Dedifferentiated amniotic fluid mesenchymal stem cell (primary cell): ENCODE measurements around the gene ATXN2.
"Not testable (repeated sequence)": the region's sequence is repeated elsewhere in the genome, so short reads cannot be mapped to it uniquely, and the experiment has no call there.

ENCODE experiments used
- DNase-seq: peaks from one replicate; pipeline ENCODE4 v3.0.0-alpha.2; 2016; ENCODE audit errors: extremely low spot score

ATXN2 gene

DNA sequence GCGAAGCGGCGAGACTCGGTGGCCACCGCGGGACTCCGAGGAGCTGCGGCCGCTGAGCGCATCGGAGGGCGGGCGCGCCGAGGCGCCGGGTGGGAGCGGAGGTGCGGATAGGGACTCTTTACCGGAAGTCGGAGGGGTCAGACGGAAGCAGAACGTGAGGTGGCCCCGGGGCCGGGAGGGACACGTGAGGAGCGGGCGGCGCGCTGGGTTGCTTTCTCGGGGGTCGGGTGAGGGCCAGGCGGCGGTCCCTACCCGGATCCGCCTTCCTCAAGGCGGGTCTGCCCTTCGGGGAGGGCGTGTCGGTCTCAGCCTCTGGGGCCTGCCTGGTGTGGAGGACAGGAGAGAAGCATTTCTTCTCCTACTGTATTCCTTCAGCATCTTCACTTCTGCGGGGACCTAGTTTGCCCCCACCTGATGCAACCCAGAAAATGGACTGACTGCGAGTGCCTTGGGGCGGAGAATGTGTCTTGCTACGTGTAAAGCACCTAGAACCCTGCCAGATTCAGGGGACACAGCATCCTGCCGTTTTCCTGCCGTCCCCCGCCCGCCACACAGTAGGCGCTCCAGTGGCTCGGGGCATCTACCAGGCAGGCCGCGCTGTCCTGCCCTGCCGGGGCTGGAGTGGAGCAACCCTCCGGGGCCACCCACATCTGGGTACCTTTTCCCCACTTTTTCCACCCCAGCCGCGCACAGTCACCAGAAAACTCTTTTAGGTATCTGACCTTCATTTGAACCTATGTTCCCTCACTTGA lies 514 bp upstream of the ATXN2 start:
- peak; percentile 88 for DNase-seq

GRCh38 chr12:111597831-111598636 lies 1.1 kb downstream of the ATXN2 start:
- no peak for DNase-seq

- peak; percentile 56 for DNase-seq
These were observed 1.9 kb downstream of the ATXN2 start for GRCh38 chr12:111596985-111597830.

DNA sequence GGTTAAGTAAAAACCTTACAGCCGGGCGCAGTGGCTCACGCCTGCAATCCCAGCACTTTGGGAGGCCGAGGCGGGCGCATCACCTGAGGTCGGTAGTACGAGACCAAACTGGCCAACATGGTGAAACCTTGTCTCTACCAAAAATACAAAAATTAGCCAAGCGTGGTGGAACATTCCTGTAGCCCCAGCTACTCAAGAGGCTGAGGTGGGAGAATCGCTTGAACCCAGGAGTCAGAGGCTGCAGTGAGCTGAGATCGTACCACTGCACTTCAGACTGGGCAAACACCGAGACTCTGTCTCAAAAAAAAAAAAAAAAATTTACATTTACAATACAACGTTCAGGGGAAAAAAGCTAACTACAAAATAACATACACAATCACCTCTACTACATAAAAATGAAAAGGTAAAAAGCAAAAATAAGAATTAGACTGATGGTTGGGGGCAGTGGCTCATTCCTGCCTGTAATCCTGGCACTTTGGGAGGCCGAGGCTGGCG lies 3.7 kb downstream of the ATXN2 start:
- DNase-seq, result not testable (repeated sequence)

DNA sequence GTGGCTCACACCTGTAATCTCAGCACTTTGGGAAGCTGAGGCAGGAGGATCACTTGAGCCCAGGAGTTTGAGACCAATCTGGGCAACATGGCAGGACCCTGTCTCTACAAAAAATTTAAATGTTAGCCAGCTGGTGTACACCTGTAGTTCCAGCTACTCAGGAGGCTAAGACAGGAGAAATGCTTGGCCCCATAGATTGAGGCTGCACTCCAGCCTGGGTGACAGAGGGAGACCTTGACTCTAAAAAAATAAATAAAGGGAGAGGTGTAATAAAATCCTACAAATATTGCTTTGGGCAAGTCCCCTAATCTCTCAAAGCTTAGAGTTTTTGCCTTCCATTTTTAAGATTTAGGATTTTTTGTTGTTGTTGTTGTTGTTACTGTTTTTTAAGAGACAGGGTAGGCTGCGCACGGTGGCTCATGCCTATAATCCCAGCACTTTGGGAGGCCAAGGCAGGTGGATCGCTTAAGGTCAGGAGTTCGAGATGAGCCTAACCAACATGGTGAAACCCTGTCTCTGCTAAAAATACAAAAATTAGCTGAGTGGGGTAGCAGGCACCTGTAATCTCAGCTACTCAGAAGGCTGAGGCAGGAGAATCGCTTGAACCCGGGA lies 7.6 kb downstream of the ATXN2 start:
- DNase-seq, result not testable (repeated sequence)

- DNase-seq, result no peak
These were observed 8.6 kb downstream of the ATXN2 start for GRCh38 chr12:111590552-111590951.

- no peak for DNase-seq
These were observed 9.5 kb downstream of the ATXN2 start for GRCh38 chr12:111589601-111590000.

- DNase-seq, result no peak
These were observed 11.1 kb downstream of the ATXN2 start for GRCh38 chr12:111588010-111588409.

DNA sequence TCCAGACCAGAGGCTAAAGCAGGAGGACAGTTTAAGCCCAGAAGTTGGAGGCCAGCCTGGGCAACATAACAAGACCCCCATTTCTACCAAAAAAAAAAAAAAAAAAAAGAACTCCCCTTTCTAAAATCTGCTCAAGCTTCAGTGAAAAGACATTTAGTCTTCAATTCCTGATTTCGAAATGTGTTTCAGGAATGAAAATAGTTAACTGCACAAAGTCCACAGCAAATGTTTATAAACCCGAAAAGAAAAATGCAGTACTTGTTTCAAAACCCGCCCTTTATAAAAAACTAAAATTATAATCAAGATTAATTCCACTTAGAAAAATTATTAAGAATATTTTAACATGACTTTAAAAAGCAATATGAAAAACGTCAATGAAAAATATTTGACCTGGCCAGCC lies 12.1 kb downstream of the ATXN2 start:
- DNase-seq, result no peak

DNA sequence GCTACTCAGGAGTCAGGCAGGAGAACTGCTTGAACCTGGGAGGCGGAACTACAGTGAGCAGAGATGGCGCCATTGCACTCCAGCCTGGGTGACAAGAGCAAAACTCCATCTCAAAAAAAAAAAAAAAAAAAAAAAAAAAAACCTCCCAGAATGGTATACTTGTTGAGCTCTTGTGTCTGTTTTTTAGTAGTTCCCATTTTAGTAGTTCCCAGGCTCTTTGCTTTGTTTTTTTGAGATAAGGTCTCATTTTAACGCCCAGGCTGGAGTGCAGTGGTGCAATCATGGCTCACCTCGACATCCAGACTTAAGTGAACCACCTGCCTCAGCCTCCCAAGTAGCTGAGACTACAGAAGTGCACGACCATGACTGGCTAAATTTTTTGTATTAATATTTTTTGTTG lies 13.4 kb downstream of the ATXN2 start:
- no peak for DNase-seq

DNA sequence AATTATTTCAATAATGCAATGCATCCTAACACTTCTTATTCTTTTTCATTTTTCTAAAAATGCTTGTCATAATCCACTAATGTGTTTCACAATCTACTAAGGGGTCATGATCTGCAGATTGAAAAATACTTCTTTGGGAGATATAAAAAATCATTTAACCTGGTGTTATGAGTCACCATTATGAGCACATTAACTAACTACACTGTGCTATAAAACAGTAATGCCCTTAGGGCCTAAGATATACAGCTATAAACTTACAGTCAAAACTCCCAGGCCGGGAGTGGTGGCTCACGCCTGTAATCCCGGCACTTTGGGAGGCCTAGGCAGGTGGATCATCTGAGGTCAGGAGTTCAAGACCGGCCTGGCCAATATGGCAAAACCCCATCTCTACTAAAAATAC lies 14.2 kb downstream of the ATXN2 start:
- DNase-seq, result no peak

- DNase-seq, result not testable (repeated sequence)
These were observed 15.6 kb downstream of the ATXN2 start for GRCh38 chr12:111583506-111583905.

DNA sequence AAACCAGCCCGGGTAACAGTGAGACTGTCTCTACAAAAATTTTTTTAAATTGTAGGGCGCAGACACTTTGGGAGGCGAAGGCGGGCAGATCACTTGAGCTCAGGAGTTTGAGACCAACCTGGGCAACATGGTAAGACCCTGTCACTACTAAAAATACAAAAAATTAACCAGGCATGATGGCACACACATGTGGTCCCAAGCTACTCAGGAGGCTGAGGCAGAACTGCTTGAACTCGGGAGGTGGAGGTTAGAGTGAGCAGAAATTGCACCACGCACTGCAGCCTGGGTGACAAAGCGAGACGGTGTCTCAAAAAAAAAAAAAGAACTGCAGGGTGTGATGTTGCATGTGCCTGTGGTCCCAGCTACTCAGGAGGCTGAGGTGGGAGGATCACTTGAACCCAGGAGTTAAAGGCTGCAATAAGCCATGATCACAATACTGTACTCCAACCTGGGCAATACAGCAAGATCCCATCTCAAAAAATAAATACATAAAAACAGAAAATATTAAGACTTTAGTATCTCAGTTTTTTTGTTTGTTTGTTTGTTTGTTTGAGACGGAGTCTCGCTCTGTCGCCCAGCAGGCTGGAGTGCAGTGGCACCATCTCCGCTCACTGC lies 16.9 kb downstream of the ATXN2 start:
- DNase-seq, result no peak

GRCh38 chr12:111581434-111582132 lies 17.5 kb downstream of the ATXN2 start:
- DNase-seq, result no peak

GRCh38 chr12:111580737-111581136 lies 18.4 kb downstream of the ATXN2 start:
- no peak for DNase-seq

GRCh38 chr12:111580119-111580425 lies 19.0 kb downstream of the ATXN2 start:
- DNase-seq, result no peak

GRCh38 chr12:111578971-111579340 lies 20.2 kb downstream of the ATXN2 start:
- no peak for DNase-seq

DNA sequence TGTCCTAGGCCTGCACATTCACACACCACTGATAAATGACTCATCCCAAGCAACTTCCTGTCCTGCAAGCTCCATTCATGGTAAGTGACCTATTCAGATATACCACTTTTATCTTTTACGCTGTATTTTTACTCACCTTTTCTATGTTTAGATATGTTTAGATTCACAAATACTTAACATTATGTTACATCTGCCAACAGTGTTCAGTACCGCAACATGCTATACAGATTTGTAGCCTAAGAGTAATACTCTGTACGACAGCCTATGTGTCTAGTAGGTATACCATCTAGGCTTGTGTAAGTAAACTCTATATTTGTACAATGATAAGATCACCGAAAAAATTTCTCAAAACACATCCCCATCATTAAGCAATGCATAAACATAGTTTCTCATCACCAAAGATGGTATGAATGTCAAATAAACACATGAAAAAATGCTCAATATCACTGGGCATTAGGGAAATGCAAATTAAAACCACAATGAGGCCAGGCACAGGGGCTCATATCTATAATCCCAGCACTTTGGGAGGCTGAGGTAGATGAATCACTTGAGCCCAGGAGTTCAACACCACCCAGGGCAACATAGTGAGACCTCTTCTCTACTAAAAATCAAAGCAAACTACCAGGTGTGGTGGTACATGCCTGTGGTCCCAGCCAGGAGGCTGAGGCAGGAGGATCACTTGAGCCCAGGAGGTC lies 20.7 kb downstream of the ATXN2 start:
- peak; percentile 28 for DNase-seq

GRCh38 chr12:111574797-111575443 lies 24.2 kb downstream of the ATXN2 start:
- no peak for DNase-seq

DNA sequence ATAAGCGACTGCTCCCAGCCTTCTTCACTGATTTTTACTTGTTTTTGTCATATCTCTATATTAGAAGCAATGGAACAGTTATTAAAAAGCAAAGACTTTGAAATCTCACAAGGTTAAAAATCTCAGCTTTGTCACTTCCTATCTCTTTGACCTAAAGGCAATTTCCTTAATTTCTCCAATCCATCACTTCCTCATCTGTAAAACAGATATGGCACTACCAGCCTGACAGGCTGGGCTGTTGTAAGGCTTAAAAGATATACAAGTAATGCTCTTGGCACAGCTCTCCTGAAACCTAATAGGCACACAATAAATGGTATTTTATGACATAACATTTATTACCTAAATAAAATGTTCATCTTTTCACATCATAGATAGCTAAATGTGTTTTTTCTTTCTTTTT lies 25.6 kb downstream of the ATXN2 start:
- no peak for DNase-seq
